ENCODE results near the gene PELI1. TPM values are rescaled to one million over a fixed set of nuclear protein-coding genes. Genes with fewer than 3 reads are reported as not detected.

The PELI1 gene
- total RNA-seq, 4 donors from 2014 or later = 21.7 to 56.7 (median 34.3) TPM

GRCh38 chr2:64124571-64124970 lies 19.6 kb downstream of the PELI1 start:
- no peak for DNase-seq (ENCODE audit: low spot score)
- ATAC-seq (ENCODE audit: low FRiP score) = no peak
- TF ChIP-seq, protein P1, sequence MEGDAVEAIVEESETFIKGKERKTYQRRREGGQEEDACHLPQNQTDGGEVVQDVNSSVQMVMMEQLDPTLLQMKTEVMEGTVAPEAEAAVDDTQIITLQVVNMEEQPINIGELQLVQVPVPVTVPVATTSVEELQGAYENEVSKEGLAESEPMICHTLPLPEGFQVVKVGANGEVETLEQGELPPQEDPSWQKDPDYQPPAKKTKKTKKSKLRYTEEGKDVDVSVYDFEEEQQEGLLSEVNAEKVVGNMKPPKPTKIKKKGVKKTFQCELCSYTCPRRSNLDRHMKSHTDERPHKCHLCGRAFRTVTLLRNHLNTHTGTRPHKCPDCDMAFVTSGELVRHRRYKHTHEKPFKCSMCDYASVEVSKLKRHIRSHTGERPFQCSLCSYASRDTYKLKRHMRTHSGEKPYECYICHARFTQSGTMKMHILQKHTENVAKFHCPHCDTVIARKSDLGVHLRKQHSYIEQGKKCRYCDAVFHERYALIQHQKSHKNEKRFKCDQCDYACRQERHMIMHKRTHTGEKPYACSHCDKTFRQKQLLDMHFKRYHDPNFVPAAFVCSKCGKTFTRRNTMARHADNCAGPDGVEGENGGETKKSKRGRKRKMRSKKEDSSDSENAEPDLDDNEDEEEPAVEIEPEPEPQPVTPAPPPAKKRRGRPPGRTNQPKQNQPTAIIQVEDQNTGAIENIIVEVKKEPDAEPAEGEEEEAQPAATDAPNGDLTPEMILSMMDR (IDR thresholded peaks at IDR 0.05) = no peak

- no peak for ATAC-seq (ENCODE audit: low FRiP score)
- TF ChIP-seq, protein P1 (IDR thresholded peaks at IDR 0.05) = no peak
- DNase-seq (ENCODE audit: low spot score) = no peak
These were observed 20.1 kb downstream of the PELI1 start for GRCh38 chr2:64124168-64124567.

- ATAC-seq (ENCODE audit: low FRiP score) (no peak), DNase-seq (ENCODE audit: low spot score) (no peak)
- TF ChIP-seq, protein P1 (IDR thresholded peaks at IDR 0.05) = no peak
These were observed 20.5 kb downstream of the PELI1 start for GRCh38 chr2:64123740-64124139.

- ATAC-seq (ENCODE audit: low FRiP score) = no peak
- no peak for DNase-seq (ENCODE audit: low spot score)
- TF ChIP-seq, protein P1 (IDR thresholded peaks at IDR 0.05) = no peak
These were observed 21.9 kb downstream of the PELI1 start for GRCh38 chr2:64122358-64122757.

DNA sequence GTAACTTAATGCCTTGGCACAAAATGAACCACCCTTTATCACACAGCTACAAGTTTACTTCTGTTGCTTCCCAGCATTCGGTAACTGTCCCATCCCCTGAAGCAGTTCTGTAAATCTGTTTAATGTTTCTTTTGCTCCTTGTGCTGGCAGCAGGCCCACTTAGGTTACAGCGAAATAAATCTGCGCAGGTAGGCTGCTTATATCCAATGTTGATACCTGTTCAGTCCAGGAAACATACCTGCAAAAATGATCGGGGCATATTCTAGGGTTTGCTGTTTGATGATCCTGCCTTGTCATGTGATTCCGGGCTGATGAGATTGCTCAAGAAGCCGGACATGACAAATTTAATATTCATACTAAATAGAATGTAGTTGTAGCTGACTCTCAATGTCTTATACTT lies 23.3 kb downstream of the PELI1 start:
- DNase-seq (ENCODE audit: low spot score) = no peak
- TF ChIP-seq, protein P1 (IDR thresholded peaks at IDR 0.05) = no peak
- ATAC-seq (ENCODE audit: low FRiP score) = no peak

- TF ChIP-seq, protein P1 (IDR thresholded peaks at IDR 0.05) = no peak
- ATAC-seq (ENCODE audit: low FRiP score) (no peak), DNase-seq (ENCODE audit: low spot score) (no peak)
These were observed 24.2 kb downstream of the PELI1 start for GRCh38 chr2:64120008-64120407.

DNA sequence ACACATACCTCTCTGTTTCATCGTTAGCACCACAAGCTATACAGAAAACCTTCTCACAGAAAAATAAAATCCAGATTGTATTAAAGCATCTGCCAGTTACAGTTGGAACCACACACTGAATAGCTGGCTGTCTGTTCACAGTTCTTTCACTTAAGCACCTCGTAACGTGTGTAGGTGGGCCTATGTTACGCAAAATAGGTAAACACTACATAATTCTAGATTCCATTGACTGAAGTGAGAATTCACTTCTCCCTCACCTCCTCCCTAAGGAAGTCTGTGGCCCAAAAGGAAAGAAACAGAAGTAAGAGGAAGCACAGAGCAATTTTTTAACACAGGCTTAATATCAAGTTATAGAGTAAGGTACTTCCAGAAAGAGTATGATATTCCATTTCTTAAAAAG lies 24.9 kb downstream of the PELI1 start:
- ATAC-seq (ENCODE audit: low FRiP score) (no peak), DNase-seq (ENCODE audit: low spot score) (no peak)
- TF ChIP-seq, protein P1 (IDR thresholded peaks at IDR 0.05) = no peak

All from omental fat pad (tissue), 4 donors.